NCI-H146 treated with DMSO at 0.1 percent for 48 hours (cell line): Measurements from ENCODE around the gene DPH5.
"Not testable (repeated sequence)": the region's sequence is repeated elsewhere in the genome, so short reads cannot be mapped to it uniquely, and the experiment has no call there.

Experiments
- DNase-seq: peaks from one replicate; lab custom pipeline; 2025; ENCODE audit not compliant: unreplicated experiment; lab: John Stamatoyannopoulos, UW

The DPH5 gene

DNA sequence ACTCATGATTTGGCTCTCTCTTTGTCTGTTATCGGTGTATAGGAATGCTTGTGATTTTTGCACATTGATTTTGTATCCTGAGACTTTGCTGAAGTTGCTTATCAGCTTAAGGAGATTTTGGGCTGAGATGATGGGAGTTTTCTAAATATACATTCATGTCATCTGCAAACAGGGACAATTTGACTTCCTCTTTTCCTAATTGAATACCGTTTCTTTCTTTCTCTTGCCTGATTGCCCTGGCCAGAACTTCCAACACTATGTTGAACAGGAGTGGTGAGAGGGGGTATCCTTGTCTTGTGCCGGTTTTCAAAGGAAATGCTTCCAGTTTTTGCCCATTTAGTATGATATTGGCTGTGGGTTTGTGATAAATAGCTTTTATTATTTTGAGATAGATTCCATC lies 79.5 kb downstream of the DPH5 start:
- not testable (repeated sequence) for DNase-seq

DNA sequence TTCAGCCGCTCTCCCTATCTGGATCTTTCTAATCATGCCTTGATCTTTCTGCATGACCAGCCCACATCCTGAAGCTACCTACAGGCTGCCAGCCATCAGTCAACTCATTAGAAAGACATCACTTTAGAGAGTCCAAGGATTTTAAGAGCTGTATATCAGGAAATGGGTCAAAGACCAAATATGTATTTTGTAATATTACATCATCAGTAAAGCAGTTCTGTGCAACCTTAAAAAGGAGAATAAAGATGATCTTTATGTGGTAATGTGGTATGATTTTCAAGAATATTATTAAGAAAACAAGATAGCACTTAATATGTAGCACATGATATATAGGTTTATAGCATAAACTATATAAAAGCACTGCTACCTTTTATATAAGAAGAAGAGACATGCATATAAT lies 82.1 kb downstream of the DPH5 start:
- no peak for DNase-seq

DNA sequence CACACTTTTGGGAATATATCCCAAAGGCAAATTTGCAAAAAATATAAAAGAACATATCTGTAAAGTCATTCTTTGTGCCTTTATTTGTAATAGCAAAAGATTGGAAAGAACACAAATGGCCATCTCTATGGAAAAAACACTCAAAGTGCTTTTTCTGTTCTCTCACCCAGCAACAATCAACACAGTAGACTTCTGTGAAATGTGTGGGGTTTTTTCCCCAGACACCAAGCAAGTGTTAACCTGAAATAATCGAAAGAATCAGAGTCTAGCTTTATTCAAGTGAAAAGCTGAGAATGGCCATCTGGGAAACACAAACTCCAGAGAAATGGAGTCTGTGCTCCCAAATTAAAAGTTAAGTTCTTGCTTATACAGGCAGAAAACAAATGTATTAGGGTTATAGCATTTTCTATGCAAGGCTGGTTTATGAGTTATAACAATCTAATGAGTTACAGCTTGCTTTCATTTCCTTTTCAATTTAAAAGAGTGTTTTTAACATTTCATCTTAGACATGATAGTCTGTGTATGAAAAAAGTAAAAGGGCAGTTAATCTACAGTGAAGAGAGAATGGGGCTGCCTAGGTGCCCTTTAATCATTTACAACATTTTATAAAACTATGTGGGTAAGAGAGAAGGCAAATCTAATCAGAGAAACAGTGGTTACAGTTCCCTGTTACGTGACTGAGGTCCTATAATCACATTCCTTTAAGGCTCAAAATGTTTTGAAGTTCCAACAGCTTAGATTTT lies 83.1 kb downstream of the DPH5 start:
- no peak for DNase-seq

DNA sequence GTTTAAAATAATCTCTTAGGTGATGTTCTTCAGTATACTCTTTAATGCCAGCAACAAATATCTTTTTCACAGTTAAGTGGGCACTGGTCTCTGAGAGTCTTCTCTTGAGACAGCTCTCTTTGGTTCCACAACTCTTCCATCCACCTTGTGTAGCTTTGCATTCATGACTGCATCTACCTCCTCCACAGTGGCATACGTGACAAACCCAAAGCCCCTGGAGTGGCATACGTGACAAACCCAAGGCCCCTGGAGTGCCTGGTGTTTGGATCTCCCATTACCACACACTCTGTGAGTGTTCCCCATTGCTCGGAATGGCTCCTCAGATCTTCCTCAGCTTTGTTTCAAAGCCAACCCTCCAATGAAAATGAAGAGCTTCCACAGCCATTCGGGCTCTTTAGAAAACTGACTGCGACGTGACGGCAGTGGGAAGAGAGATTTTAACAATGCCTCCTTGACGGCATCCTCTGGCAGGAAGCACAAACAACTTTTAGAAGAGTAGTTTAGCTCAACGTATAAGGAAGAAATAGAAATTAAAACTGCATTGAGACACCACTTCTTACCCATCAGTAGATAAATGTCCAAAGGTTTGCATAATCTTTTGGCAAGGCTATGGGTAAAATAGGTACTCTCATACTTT lies 83.9 kb downstream of the DPH5 start:
- DNase-seq, result no peak

DNA sequence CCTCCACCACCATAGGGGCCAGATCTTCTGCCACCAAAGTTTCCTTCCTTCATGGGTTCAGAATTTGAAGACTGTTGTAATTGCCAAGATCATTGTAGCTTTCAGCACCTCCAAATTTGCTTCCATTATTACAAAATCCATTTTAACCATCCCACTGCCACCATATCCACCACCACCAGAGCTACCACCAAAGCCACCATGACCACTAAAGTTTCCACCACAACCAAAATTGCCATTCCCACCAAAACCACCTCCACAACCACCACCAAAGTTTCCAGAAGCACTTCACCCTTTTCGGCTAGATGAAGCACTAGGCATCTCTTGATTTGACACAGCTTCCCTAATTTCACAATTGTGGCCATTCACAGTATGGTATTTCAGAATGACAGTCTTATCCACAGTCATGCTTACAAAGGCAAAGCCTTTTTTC lies 84.5 kb downstream of the DPH5 start:
- DNase-seq, result no peak
